Activated naive CD4-positive, alpha-beta T cell treated with Interleukin-2 at 50 U/mL for 16 hours (primary cell): ENCODE data around the gene LDHD.
"Not testable (repeated sequence)": the region's sequence is repeated elsewhere in the genome, so short reads cannot be mapped to it uniquely, and the experiment has no call there.

ENCODE experiments used
- DNase-seq: peaks from one replicate; pipeline ENCODE4 v3.0.0-alpha.2; 2020

LDHD gene

DNA sequence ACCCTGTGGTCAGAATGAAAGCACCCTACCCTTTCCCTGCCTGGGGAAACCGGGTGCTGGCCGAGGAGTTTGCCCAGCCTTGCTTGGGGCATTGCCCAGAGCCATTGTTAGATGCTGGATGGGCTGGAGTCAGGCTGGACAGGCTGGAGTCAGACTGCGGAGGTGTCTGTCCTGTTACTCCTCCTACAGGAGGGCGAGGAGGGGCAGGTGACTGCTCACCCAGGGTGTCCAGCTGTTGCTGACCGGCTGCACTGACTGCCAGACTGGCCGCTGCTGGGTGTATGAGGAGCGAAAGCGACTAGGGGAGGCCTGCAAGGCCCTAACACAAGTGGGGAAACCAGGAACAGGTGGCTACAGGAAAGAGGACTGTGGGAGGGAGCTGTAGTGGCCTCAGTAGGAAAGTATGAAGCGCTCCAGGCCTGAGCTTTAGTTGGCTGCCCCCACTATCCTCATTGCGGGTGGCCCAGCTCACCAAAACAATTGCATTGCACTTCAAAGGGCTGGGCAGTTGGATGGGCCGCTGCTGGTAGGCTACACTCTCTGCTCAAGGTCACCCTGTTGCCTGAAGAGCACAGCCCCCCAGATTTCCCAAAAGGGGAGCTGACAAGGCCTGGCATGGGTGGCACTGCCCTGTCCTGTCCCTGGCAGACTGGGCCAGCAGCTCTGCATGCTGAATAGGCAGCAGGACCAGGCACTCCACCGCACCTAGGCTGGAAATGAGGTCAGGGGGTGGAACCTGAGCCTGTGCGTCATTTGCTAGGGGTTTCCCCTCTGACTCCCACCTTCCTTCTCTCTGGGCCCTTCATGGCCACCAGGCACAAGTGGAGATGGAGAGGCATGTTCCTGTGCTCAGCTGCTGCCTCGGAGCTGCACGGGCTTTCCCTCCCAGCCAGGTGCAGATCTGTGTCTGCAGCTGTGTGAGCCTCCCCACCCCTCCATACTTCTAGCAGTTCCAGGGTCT lies 18.4 kb downstream of the LDHD start:
- peak; percentile 85 for DNase-seq

GRCh38 chr16:75097191-75097761 lies 19.3 kb downstream of the LDHD start:
- no peak for DNase-seq

DNA sequence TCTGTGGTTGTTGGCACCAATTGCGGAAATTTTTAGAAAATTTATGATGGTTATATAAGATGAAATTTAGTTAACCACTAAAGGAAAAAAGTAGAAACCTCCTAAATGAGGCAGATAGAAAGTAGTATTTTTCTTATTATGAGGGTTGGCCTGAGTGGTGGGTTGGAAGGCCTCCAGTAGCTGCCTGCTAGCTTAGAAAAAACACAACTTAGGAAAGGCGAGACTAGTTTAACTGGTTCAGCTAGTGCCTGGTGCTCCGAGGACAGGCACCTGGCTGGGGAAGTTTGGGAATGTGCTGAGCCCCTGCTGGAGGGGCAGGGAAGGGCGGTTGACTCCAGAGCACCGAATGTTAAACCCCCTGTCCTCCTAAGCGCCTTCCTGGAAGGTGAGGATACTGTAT lies 19.9 kb downstream of the LDHD start:
- DNase-seq = no peak

- DNase-seq = no peak
These were observed 21.4 kb downstream of the LDHD start for GRCh38 chr16:75095204-75095621.

DNA sequence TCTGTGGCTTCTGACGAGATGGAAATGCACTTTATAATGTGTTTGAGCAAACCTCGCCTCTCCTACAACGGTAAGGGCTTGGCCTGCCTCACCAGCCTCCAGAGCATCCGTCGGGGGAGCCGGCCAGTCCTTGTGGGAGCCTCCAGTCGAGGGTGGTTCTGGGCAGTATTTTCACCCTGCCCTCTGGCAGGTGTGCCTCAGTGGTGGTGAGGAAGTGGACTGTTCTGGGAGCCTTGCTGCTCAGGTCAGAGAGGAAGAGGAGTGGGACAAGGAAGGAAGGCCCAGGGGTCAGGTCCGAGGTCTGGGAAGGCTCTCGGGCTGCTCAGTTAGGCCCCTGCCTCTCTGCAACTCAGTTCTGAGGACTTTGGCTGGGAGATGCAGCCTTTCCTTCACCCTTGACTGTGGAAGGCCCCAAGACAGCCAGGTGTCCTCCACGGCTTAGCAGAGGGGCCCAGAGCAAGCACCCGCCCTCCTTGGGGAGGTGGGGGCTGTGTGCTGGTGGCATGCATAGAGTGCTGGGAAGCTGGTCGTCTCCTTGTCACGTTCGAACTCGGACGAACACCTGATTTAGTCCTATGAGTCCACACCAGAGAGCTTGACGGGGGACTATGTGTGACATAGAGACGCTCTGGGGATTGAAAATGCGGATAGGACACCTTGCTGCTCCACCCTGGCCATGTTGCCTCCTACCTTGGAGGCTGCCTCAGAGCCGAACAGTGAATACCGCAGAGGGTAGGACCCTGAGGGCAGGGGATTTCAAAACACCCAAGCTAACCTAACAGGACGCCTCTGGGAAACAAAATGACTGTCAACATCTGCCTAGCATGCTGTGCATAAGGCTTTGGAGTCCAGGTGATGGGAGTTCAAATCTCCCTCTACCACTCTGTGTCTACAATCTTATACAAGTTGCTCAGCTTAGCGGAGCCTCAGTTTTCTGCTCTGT lies 22.7 kb downstream of the LDHD start:
- DNase-seq = no peak

- no peak for DNase-seq
These were observed 23.8 kb downstream of the LDHD start for GRCh38 chr16:75092777-75093176.

GRCh38 chr16:75091619-75092018 lies 25.0 kb downstream of the LDHD start:
- not testable (repeated sequence) for DNase-seq

DNA sequence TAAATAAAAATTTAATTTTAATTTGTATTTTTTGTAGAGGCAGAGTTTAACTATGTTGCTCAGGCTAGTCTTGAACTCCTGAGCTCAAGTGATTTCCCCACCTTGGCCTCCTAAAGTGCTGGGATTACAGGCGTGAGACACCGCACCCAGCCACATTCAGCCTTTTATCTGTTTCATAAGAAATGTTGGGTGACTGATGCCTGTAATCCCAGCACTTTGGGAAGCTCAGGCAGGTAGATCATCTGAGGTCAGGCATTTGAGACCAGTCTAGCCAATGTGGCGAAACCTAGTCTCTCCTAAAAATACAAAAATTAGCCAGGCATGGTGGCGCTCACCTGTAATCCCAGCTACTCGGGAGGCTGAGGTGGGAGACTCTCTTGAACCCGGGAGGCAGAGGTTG lies 25.7 kb downstream of the LDHD start:
- DNase-seq = not testable (repeated sequence)

DNA sequence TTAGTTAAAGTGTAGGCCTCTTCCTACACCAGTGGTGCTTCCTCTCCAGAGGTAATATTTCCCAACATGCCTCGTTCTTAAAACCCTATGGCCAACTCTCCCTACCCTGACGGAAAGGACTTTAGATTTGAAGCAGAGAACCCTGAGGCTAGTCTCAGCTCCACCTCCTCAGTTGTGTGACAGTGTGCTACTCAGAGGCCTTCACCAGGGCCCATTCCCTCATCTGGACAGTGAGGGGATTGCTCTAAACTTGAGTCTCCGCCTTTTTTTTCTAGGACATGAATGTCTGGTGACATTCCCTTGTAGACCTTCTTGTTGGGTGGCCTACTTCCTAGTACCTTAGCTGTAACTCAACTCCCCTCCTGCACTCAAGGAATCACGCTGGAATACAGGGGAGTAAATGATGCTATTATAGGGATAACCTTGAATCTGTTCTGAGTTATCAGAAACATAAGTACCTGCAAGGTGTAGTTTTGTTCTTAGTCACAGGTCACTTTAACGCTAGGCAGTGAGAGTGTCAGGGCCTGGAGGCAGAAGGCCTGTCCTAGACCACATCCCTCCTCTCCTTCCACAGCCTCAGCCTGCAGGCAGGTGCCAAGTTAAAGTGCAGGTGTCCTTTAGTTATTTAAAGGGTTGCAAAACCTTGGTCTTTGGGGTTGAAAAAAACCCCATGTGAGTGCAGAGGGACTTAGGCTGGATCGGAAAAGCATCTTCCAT lies 26.9 kb downstream of the LDHD start:
- DNase-seq = no peak

GRCh38 chr16:75088934-75089333 lies 27.6 kb downstream of the LDHD start:
- no peak for DNase-seq

GRCh38 chr16:75088216-75088615 lies 28.4 kb downstream of the LDHD start:
- DNase-seq = no peak

- DNase-seq = no peak
These were observed 29.1 kb downstream of the LDHD start for GRCh38 chr16:75087375-75087979.

DNA sequence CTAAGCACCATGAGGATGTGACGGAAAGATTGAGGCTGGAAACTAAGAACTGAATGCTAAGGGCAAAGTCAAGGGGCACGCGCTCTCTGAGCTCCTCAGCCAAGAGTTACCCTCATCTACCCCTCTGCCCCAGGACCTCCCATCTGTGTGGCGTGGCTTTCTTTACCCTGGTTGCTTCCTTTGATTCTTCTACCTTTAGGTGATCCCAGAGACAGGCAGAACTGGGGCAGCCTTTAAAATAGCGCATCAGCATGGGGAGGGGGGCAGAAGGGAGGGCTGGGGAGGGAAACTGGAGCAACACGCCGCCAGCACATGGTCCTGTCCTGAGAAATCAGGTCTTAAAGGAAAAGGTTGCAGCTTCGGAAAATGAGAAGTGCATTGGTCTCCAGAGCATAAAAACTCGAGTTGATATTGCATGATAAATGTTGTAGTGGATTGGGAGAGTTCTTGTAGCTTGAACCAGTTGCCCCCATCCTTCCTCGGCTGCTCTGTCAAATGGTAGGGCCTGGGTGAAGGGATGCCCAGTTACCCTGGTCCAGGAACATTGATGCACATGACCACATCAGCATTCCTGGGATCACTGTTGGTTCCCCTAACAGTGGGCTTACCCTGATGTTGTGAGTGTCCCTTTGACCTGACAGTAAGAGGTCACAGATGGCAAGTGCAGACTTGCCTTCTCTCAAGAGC lies 29.7 kb downstream of the LDHD start:
- DNase-seq = no peak

GRCh38 chr16:75086281-75086680 lies 30.3 kb downstream of the LDHD start:
- no peak for DNase-seq

GRCh38 chr16:75085556-75085955 lies 31.0 kb downstream of the LDHD start:
- no peak for DNase-seq

GRCh38 chr16:75083813-75084212 lies 32.8 kb downstream of the LDHD start:
- DNase-seq = no peak

- DNase-seq = no peak
These were observed 35.3 kb downstream of the LDHD start for GRCh38 chr16:75081179-75081859.

DNA sequence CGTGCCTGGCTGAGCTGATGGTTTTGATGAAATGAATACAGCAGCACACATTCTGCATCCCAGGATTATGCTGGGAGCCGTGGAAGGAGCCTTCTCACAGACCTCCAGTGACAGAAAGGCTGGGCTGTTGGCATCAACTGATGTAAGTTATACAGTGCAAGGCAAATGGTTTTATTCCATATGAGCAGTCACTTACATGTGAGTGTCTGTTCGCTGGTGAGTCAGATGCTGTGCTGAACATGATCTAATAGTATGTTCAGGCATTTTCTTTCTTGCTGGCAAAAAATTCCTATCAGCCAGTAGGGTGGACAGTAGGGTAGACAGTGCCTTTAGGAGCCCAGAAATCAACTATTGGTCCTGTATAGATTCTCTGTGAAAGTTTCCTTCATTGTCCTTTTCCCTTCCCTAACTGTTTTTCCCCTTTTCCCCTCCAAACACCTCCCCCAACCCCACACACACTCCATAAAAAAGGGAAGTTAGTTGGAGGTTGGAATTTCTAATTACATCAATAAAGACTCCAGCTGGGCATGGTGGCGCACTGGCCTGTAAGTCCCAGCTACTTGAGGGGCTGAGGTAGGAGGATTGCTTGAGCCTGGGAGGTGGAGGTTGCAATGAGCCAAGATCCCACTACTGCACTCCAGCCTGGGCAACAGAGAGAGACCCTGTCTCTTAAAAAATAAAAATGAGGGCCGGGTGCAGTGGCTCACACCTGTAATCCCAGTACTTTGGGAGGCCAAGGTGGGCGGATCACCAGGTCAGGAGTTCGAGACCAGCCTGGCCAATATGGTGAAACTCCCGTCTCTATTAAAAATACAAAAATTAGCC lies 36.2 kb downstream of the LDHD start:
- no peak for DNase-seq

- no peak for DNase-seq
These were observed 37.1 kb downstream of the LDHD start for GRCh38 chr16:75079346-75079926.

- no peak for DNase-seq
These were observed 37.7 kb downstream of the LDHD start for GRCh38 chr16:75078886-75079285.
